Globus pallidus (tissue), 1 donor: ENCODE measurements around the gene ETV5.
A peak's percentile ranks its signal among the peaks of the same experiment; 100 is the strongest.

ENCODE experiments used
- DNase-seq: peaks from one replicate; pipeline ENCODE4 v3.0.0-alpha.2; 2015; ENCODE audit warnings: low spot score

Gene ETV5

DNA sequence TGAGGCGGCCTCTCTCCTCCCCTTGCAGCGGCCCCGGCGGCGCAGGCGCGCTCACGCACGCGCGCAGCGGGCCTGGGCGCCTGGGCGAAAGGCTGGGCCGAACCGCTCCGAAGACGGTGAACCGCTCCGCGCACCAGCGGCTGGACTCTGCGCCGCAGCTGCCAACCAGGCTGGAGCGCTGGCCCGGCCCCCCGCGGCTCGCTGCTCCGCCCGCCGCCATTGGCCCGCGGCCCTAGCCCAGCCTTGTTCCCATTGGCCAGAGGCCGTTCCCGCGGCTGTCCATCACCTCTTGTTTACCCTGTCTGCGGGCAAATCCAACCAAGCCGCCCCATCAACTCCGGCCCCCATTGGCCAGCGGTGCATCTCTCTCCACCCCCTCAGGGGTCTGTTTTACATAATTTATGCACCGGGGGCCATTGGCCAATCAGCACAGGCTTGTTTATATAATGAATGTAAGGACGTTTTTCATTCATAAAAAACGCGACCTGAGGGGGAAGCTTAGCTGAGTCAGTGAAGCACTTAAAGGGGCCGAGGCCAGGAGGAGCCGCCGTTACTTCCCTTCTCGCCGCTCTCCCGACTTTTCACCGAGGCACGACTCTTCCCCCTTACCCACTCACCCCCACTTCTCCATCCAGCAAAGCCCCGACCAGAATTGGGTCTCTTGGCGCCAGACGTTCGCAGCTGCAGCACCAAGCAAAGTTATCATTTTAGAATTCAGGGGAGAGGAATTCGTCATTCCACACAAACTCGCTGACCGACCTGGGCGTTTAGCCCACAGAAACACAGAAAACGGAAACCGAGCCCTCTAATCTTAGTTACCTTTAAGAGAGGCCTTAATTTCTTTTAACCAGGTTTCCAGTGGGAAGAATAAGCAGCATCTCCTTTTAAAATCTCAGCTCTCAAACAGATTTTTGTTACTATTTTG lies at the start of gene ETV5:
ETV5 (minus strand) TSS at position 149 of the 925 bp plus-strand sequence. CDS start 3,221 bp downstream, outside the sequence.
- DNase-seq: peak; percentile 100

- DNase-seq: no peak
These were observed 45.8 kb upstream of the ETV5 start for GRCh38 chr3:186154641-186155040.

- peak; percentile 41 for DNase-seq
These were observed 44.0 kb upstream of the ETV5 start for GRCh38 chr3:186152889-186153292.

GRCh38 chr3:186152361-186152798 lies 43.5 kb upstream of the ETV5 start:
- no peak for DNase-seq

DNA sequence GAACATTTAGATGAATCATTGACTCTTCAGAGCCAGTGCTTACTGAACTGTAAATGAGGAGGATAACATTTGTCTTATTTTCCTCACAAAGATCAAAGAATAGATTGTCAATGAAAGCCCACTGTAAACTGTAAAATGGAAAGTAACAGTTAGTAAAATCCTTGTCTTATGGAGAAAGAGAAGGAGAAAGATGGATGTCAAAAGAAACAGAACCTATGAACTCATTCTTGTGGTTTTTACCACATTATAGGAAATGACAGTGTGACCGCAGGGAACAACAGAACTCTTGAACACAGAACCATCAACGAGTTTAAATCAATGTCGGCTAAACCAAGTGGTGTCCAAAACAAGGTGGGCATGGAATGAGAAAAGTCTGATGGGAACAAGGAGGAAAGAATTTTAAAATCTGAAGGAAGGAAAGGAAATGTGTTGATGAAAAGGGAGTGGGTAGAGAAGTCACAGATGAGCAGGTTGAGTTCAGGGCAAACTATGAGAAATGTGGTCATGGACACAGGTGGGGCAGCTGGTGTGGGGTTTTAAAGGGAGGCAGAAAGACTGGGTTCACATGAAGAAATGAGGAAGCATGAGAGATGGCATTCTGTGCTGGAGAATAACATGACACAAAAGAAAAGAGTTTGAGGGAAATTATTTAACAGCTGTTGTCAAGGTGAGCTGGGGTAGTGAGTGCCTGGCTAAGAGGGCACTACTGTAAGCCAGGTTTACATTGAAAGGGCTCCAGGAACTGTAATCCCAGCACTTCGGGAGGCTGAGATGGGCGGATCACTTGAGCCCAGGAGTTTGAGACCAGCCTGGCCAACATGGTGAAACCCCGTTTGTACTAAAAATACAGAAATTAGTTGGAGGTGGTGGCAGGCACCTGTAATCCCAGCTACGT lies 42.4 kb upstream of the ETV5 start:
- DNase-seq: no peak

DNA sequence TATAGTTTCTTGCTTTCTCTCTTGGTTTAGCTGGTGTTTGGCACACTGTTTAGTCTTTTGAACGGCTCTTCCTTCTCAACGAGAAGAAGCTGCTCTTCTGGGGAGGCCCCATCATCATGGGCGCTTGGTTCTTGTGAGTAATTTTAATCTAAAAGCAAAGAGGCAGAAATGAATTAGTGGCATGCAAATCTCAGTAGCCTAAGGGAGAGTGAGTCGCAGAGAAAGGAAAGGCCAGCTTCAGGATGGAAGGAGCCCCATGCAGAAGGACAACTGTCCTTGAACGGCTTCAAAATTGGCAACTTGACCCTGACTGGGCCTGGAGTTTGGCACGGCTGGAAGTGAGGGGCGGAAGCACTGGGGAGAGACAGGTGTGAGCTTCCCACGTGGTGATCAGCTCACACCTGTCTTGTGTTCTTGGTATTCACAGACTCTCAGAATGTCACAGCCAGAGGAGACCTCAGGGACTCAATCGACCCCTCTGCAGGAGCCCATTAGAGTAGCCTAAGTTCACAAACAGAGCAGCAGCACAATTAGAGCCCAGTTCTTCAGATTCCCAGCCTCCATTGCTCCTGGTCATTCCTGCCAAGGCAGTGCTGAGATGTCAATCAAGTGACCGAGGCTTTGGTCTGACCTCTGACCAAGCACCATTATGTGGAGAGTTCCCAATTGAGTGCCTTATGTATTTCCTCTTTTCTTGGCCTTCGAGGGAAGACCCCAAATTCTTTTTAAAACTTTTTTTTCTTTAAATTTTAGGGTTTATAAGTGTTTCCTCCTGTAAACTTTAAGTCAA lies 41.3 kb upstream of the ETV5 start:
- DNase-seq: no peak

GRCh38 chr3:186149319-186149960 lies 40.6 kb upstream of the ETV5 start:
- no peak for DNase-seq

DNA sequence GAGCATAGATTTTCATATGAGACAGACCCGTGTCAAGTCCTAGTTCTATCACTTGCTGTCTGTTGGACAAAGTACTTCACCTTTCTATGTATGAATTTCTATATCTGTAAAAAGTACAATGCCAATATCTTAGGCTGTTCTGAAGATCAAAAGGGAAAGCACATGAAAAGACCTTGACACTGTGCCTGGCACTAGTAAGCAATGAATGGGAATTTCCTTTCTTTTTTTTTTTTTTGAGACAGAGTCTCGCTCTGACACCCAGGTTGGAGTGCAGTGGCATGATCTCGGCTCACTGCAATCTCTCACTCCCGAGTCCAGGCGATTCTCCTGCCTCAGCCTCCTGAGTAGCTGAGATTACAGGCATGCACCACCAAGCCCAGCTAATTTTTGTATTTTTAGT lies 35.4 kb upstream of the ETV5 start:
- DNase-seq: no peak

DNA sequence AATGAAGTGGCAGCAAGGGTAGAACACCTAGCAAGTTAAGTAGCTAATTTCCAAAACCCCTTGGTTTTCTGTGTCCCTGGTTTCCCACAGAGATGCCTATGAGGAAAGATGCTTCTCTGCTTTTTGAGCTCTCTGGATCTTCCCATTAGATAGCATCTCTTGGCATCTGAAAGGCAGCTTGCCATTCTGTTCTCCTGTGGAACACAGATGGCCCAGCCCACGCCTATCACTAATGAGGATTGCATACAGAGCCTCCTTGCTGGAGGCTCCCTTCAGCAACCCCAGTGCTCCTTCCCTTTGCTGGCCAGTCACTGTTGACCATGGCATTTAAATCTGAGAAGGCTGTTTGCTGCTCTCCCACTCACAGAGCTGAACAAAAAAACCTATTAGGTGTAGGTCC lies 34.4 kb upstream of the ETV5 start:
- no peak for DNase-seq

GRCh38 chr3:186142393-186142932 lies 33.6 kb upstream of the ETV5 start:
- DNase-seq: no peak

GRCh38 chr3:186141790-186142189 lies 32.9 kb upstream of the ETV5 start:
- no peak for DNase-seq

GRCh38 chr3:186138272-186138981 lies 29.5 kb upstream of the ETV5 start:
- DNase-seq: peak; percentile 20

GRCh38 chr3:186137051-186137685 lies 28.3 kb upstream of the ETV5 start:
- DNase-seq: no peak

DNA sequence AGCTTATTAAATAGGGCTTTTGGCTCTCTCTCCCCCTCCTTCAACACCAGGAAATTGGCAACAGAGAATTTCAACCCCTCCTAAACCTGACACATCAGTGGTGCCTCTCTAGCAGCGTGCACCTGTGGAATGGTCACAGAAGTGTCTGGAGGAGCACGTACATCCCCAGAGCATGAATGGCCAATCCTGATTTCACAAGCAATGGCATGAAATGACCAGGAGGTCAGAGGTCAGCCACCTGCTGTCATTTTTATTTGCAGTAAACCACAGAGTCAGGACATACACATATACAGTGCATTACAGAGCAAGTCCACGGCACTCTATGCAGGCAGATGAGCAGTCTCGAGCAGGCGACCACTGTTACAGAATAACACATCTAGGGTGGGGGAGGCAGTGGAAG lies 25.1 kb upstream of the ETV5 start:
- no peak for DNase-seq

- no peak for DNase-seq
These were observed 23.6 kb upstream of the ETV5 start for GRCh38 chr3:186132487-186132886.

- no peak for DNase-seq
These were observed 20.3 kb upstream of the ETV5 start for GRCh38 chr3:186129206-186129605.

- no peak for DNase-seq
These were observed 19.3 kb upstream of the ETV5 start for GRCh38 chr3:186128158-186128557.

GRCh38 chr3:186127463-186127862 lies 18.6 kb upstream of the ETV5 start:
- no peak for DNase-seq

DNA sequence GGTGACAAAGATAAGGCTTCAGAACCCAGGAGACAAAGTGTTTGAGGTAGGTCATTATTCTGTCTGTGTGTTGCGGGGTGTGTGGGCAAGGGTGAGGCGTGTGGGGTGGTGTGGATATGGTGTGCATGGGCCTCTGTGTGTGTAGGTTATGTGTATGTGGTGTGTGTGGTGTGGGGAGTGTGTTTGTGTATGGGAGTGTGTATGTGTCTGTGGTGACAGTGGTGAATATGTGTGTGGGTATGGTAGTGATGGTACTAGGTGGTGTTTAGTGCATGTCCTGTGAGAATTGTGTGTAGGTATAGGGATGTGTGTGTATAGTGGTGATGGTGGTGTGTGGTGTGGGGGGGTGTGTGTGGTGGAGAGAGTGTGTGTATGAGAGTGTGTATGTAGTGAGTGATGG lies 16.2 kb upstream of the ETV5 start:
- DNase-seq: no peak

GRCh38 chr3:186124592-186124991 lies 15.7 kb upstream of the ETV5 start:
- DNase-seq: no peak
